IPS-NIHi7 (cell line): ENCODE data around the gene CCDC201.

ENCODE experiments used
- DNase-seq: peaks from one replicate; pipeline ENCODE4 v3.0.0; 2012; ENCODE audit warnings: mixed read lengths; ENCODE audit errors: extremely low spot score

Gene CCDC201

DNA sequence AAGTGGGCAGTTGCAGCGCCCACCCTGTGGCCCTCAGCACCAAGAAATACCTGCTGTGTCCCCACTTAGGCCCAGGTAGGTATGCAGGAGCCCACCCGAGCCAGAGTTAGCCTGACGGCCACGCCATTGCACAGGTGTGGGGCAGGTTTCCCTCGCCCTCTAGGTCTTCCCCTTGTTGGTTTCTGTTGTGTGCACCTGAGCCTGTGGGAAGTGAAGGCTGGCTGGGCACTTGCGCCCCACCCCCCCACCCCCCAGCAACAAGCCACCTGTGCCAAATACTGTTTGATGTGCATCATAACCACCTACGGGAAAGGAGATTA, at the start of gene CCDC201:
TSS of gene CCDC201 (minus strand) at position 48 of the 320 bp plus-strand sequence. CDS start 75 bp downstream, outside the sequence.
- no peak for DNase-seq

GRCh38 chr7:45921699-45922519, 49.0 kb upstream of the CCDC201 start:
- DNase-seq, result peak; percentile 61

DNA sequence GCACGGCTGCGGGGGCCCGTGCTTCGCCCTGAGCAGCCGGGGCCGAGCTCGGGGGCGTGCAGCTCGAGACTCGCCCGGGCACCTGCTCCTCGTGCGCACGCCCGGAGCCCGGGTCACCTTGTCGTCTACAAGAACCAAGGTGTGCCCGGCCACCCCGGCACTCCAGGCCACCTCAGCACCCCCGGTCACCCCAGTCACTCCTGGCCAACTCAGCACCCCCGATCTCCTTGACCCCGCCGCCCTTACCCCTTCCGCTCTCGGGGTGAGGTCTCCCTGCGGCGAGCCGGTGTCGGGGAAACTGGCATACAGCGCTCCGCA, 48.5 kb upstream of the CCDC201 start:
- DNase-seq, result peak; percentile 39

DNA sequence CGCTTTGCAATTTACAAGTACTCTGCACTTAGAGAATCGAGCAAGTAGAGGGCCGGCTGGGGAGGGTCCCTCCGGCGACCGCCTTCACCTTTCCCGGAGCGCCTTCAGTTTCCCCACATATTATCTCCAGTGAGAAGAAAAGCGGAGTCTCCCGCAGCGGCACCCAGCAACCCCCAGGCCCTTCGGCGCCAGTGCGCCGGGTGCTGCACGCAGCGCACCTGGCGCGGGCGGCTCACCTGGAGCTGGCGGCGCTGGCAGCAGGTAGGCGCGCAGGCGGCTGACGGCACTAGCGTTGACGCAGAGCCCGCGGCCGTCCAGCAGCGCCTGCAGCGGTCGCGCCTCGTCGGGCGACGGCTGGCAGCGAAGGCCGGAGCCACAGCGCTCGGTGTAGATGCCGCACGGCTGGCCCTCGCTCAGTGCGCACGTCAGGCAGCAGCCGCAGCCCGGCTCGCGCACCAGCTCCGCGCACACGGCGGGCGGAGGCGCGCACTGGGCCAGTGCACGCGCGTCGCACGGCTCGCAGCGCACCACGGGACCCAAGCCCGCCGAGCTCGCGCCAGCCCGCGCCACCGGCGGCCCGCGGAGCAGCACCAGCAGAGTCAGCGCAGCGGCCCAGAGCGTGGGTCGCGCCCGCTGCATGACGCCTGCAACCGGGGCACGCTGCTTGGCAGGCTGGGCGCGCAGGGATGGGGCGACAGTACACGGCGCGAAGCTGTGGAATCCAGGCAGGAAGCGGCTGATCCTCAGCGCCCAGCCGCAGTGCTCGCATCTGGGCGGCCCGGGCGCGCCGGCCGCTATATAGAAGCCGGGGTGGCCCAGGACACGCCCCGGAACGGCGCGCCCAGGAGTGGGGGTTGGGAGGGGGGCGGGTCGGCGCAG, 47.9 kb upstream of the CCDC201 start, which contains the start of gene IGFBP3:
TSS of gene IGFBP3 (minus strand) at position 771 of the 879 bp plus-strand sequence. CDS start at position 639, 132 bp downstream.
- DNase-seq, result peak; percentile 70

DNA sequence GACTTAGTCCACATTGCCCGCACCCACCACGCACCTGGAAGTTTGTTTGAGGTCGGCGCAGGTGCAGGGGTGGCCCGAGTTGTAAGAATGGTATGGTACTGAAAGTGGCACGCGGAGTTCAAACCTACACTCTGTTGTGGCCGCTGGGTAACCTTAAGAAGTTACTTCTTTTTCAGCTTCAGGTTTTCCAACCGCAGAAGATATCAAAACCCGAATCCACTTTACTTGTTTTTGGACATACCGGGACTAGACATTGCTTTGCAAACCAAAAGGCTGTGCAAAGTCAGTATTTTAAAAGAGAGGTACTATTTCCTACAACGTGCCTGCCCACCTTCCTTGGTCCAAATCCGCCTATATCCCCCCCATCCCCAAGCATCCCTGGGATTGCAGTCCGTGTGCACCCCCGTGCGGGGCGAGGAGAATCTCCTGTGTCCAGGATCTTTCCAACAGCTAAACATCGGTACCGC, 47.1 kb upstream of the CCDC201 start:
- no peak for DNase-seq

GRCh38 chr7:45919231-45919784, 46.4 kb upstream of the CCDC201 start:
- DNase-seq, result no peak

- DNase-seq, result no peak
Observed at GRCh38 chr7:45918556-45918955, 45.7 kb upstream of the CCDC201 start.

DNA sequence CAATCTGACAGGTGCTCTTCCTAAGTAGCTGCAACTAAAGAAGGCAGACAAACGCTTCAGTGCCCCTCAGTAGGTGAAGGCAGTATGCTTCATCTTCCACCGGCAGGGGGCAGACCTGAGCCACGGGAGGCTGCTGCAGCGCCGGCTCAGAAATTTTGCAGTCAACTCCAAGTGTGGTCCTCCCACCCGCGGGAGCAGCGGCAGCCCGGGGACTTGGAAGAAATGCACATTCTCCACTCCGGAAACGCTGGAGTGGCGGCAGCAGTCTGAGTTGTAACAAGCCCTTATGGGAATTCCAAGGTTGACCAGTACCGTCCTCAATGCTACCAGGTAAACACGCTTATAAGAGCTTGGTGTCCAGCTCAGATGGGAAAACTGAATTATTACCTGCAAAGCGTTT, 44.8 kb upstream of the CCDC201 start:
- DNase-seq, result peak; percentile 80

DNA sequence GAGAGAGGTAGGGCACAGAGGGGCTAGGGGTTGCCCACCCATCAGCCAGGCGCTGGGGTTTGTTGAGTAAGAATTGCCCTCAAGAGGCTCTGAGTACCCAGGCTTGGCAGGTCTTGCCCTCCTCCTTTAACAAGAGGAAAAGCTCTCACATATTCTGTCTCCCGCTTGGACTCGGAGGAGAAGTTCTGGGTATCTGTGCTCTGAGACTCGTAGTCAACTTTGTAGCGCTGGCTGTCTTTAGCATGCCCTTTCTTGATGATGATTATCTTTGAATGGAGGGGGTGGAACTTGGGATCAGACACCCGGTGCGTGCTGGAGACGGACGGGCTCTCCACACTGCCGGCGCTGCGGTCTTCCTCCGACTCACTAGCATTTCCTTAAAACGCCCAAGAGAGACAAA, 44.2 kb upstream of the CCDC201 start:
- no peak for DNase-seq

- no peak for DNase-seq
Observed at GRCh38 chr7:45915606-45916005, 42.7 kb upstream of the CCDC201 start.

DNA sequence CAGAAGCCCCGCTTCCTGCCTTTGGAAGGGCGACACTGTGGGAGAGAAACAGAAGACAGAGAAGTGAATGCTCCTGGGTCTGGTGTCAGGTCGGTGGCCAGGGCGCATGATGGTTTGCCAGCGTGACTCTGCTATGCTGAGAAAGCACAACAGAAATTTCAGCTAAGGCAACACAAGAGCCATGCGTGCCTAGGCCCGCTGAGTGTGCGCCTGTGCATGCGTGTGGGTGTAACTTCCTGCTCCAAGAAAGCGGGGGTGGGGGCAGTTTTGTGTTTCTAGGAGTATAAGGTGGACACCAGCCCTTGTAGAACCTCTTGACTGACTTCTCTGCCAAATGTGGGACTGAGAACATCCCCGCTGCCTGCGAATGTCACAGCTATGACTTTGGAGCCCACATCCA, 42.0 kb upstream of the CCDC201 start:
- no peak for DNase-seq

- DNase-seq, result no peak
Observed at GRCh38 chr7:45912972-45913371, 40.1 kb upstream of the CCDC201 start.

- DNase-seq, result no peak
Observed at GRCh38 chr7:45911311-45911710, 38.4 kb upstream of the CCDC201 start.

DNA sequence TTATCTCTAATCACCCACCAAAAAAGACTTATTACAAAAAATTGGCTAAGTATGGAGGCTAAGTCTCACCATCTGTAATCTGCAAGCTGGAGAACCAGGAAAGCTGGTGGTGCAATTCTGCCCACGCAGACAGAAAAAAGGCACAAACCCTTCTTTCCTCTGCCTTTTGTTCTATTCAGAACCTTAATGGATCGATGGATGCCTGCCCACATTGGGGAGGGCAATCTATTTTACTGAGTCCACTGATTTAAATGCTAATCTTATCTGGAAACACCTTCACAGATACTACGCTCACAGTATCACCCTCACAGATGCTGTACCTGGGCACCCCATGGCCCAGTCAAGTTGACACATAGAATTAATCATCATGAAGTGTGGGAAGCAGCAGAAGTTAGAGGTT, 38.0 kb upstream of the CCDC201 start:
- no peak for DNase-seq

- DNase-seq, result no peak
Observed at GRCh38 chr7:45909561-45909960, 36.7 kb upstream of the CCDC201 start.

DNA sequence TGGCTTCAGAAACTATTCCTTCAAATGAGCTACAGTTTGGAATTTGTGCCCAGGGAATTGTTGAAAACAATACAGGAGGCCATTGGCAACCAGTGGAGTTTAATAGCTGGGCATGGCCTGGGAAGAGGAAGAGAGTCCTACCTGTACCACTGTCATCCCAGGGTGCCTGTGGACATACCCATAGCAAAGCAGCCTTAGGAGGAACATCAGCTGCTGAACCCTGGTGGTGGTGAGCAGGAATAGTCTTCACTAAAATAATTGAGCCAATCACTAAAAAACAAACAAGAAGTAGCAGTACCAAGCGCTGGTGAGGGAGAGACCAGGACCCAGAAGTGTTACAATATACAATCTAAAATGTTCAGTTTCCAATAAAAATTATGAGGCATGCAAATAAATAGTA, 29.9 kb upstream of the CCDC201 start:
- DNase-seq, result no peak

DNA sequence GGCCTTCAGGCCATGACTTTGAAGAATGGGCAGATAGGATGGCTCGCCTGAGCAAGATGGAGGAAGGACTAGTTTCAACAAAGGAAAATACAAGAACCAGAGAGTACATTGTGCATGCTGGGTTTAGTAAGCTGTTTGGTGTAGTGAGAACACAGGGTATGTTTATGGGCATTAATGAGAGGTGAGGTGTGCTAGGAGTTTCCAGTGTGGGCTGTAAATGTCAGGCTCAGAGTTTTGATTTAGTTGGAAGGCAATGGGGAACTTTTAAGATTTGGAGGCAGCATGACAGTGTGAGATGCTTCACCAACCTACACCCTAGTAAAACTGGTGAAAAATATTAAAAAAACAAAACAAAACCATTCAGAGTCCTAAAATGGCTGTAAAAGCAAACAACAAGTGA, 28.7 kb upstream of the CCDC201 start:
- DNase-seq, result no peak

DNA sequence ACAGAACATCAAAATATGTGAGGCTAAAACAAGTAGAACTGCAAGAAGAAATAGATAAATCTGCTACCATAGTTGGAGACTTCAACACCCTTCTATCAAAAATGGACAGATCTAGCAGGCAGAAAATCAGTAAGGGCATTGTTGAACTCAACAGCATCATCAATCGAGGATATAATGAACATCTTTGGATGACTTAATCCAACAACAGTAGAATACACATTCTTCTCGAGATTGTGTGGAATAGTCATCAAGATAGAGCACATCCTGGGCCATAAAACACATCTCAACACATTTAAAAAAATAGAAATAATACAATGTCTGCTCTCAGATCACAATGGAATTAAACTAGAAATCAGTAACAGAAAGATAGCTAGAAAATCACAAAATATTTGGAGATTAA, 25.3 kb upstream of the CCDC201 start:
- DNase-seq, result no peak

DNA sequence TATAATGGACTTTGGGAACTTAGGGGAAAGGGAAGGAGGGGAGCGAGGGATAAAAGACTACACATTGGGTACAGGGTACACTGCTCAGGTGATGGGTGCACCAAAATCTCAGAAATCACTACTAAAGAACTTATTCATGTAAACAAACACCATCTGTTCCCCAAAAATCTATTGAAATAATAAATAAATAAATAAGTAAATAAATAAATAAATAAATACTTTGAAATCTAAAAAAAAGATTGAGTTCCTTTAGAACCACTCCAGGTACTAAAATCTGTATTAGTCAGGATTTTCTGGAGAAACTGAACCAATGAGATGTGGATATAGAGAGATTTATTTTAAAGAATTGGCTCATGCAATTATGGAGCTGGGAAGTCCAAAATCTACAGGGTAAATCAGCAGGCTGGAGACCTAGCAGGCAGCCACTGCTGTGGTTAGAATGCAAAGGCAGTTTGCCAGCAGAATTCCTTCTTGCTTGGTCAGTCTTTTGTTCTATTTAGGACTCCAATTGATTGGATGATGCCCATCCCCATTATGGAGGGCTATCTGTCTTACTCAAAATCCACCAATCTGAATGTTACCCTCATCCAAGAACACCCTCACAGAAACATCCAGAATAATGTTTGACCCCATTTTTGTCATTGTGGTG, 24.3 kb upstream of the CCDC201 start:
- DNase-seq, result no peak

- DNase-seq, result no peak
Observed at GRCh38 chr7:45894665-45895062, 21.8 kb upstream of the CCDC201 start.

- no peak for DNase-seq
Observed at GRCh38 chr7:45893996-45894664, 21.2 kb upstream of the CCDC201 start.
